NCI-H774 (cell line): ENCODE measurements around the gene MYO7B.

Source experiments
- DNase-seq: peaks from one replicate; lab custom pipeline; 2025; lab: John Stamatoyannopoulos, UW

The MYO7B gene

GRCh38 chr2:127588241-127588640 lies 52.8 kb downstream of the MYO7B start:
- DNase-seq, result no peak

GRCh38 chr2:127589358-127589757 lies 53.9 kb downstream of the MYO7B start:
- no peak for DNase-seq

GRCh38 chr2:127589841-127590240 lies 54.4 kb downstream of the MYO7B start:
- no peak for DNase-seq

GRCh38 chr2:127590386-127591190 lies 55.1 kb downstream of the MYO7B start:
- no peak for DNase-seq

- no peak for DNase-seq
These were observed 55.9 kb downstream of the MYO7B start for GRCh38 chr2:127591221-127591923.

- no peak for DNase-seq
These were observed 57.3 kb downstream of the MYO7B start for GRCh38 chr2:127592761-127593227.

- DNase-seq, result no peak
These were observed 58.0 kb downstream of the MYO7B start for GRCh38 chr2:127593228-127594115.

GRCh38 chr2:127594116-127594591 lies 58.7 kb downstream of the MYO7B start:
- DNase-seq, result no peak

- no peak for DNase-seq
These were observed 61.0 kb downstream of the MYO7B start for GRCh38 chr2:127596311-127597045.

- no peak for DNase-seq
These were observed 61.8 kb downstream of the MYO7B start for GRCh38 chr2:127597046-127597983.

GRCh38 chr2:127597984-127598380 lies 62.5 kb downstream of the MYO7B start:
- no peak for DNase-seq

- DNase-seq, result no peak
These were observed 63.2 kb downstream of the MYO7B start for GRCh38 chr2:127598711-127599110.

GRCh38 chr2:127599211-127599610 lies 63.7 kb downstream of the MYO7B start:
- DNase-seq, result no peak

GRCh38 chr2:127604986-127605385 lies 69.5 kb downstream of the MYO7B start:
- no peak for DNase-seq

- DNase-seq, result no peak
These were observed 70.3 kb downstream of the MYO7B start for GRCh38 chr2:127605691-127606263.

GRCh38 chr2:127606625-127607398 lies 71.3 kb downstream of the MYO7B start:
- no peak for DNase-seq

GRCh38 chr2:127607399-127607908 lies 72.0 kb downstream of the MYO7B start:
- no peak for DNase-seq

GRCh38 chr2:127608061-127609030 lies 72.9 kb downstream of the MYO7B start:
- no peak for DNase-seq
